ENCODE data around the gene TM2D3.

The TM2D3 gene

DNA sequence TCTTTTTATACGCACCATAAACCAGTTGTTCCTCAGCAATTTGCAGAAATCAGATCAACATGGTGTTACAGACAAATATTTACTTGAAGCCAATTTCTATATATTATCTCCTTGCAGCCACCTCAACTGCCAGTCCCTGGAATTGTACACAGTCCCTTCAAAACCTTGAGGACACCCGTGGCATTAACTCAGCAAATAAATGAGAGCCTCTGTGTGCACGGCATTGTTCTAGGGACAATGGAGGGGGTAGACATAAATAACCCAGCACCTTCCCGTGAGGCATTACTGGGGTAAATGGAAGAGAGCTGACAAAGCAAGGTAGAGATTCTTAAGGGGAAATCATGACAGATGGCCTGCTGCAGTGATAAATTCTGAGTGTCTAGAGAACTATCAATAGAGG, 12.5 kb downstream of the TM2D3 start:
- Histone ChIP-seq H4K8ac (ENCODE audit: low read depth, low read length) (no peak overlapping the region), H3K18ac (ENCODE audit: low read length) (no peak overlapping the region), H3K36me3 (ENCODE audit: control insufficient read depth, insufficient read depth, low read length) (no peaks in the 10 kb centered on the region), H3K56ac (ENCODE audit: low read length) (no peak overlapping the region), H2BK15ac (replicated peaks; ENCODE audit: low read depth) (no peak overlapping the region), H3K4me3 (ENCODE audit: low read length) (no peak overlapping the region), H3K27ac (ENCODE audit: low read depth, low read length) (no peak overlapping the region), H3K79me1 (ENCODE audit: low read length) (peaks cover 2% of the 10 kb centered on the region), H3K27me3 (ENCODE audit: insufficient read depth, low read length, poor library complexity) (no peaks in the 10 kb centered on the region), H2AK5ac (ENCODE audit: low read length) (no peak overlapping the region), H3K23ac (ENCODE audit: low read length) (no peak overlapping the region), H3K79me2 (ENCODE audit: control insufficient read depth, insufficient read depth, low read length) (no peaks in the 10 kb centered on the region), H4K5ac (ENCODE audit: low read length) (no peak overlapping the region), H2BK5ac (ENCODE audit: low read length) (no peak overlapping the region), H2BK120ac (ENCODE audit: low read depth, low read length) (no peak overlapping the region), H3K4me1 (ENCODE audit: control insufficient read depth, low read depth, low read length) (no peaks in the 10 kb centered on the region), H3K4ac (ENCODE audit: low read depth, low read length) (no peak overlapping the region), H3K4me2 (ENCODE audit: low read length) (no peak overlapping the region), H3K9ac (ENCODE audit: low read length) (no peak overlapping the region)
- WGBS (ENCODE audit: extremely low coverage, insufficient coverage, low lambda C conversion rate), result no CpG with 5 or more reads among the region's 4 CpGs
- no peak for DNase-seq

DNA sequence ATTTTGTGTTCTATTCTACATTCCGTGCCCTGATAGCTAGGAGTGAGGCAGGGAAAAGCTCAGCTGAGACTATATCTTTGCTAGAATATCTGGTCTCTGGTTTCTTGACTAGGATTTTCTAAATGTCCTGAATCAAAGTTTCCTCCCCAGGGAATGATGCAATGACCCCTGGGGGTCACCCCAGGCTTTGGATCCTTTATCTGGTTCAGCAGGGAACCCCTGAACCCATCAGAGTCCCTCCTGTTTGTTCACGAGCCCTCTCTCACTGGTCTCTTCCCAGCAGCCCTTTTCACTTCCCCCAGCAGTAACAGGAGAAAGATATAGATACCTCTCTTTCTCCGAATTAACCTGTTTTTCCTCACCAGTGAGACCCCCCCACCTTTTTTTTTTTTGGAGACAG, 14.3 kb downstream of the TM2D3 start:
- H3K27me3 ChIP-seq (ENCODE audit: insufficient read depth, low read length, poor library complexity), result no peaks in the 10 kb centered on the region
- no peak overlapping the region for H3K9ac ChIP-seq (ENCODE audit: low read length)
- H3K56ac ChIP-seq (ENCODE audit: low read length), result no peak overlapping the region
- H2BK120ac ChIP-seq (ENCODE audit: low read depth, low read length), result no peak overlapping the region
- no peak overlapping the region for H3K4me2 ChIP-seq (ENCODE audit: low read length)
- H3K23ac ChIP-seq (ENCODE audit: low read length), result no peak overlapping the region
- H3K4me3 ChIP-seq (ENCODE audit: low read length), result no peak overlapping the region
- H3K18ac ChIP-seq (ENCODE audit: low read length), result no peak overlapping the region
- H2AK5ac ChIP-seq (ENCODE audit: low read length), result no peak overlapping the region
- H4K8ac ChIP-seq (ENCODE audit: low read depth, low read length), result peak overlapping the region; percentile 65
- no peak for DNase-seq
- no peaks in the 10 kb centered on the region for H3K79me2 ChIP-seq (ENCODE audit: control insufficient read depth, insufficient read depth, low read length)
- no peak overlapping the region for H3K27ac ChIP-seq (ENCODE audit: low read depth, low read length)
- H2BK15ac ChIP-seq (replicated peaks; ENCODE audit: low read depth), result no peak overlapping the region
- H3K79me1 ChIP-seq (ENCODE audit: low read length), result peaks cover 2% of the 10 kb centered on the region
- H3K36me3 ChIP-seq (ENCODE audit: control insufficient read depth, insufficient read depth, low read length), result no peaks in the 10 kb centered on the region
- no peaks in the 10 kb centered on the region for H3K4me1 ChIP-seq (ENCODE audit: control insufficient read depth, low read depth, low read length)
- no peak overlapping the region for H4K5ac ChIP-seq (ENCODE audit: low read length)
- H3K4ac ChIP-seq (ENCODE audit: low read depth, low read length), result no peak overlapping the region
- WGBS (ENCODE audit: extremely low coverage, insufficient coverage, low lambda C conversion rate), result no CpG with 5 or more reads among the region's 3 CpGs
- H2BK5ac ChIP-seq (ENCODE audit: low read length), result no peak overlapping the region

DNA sequence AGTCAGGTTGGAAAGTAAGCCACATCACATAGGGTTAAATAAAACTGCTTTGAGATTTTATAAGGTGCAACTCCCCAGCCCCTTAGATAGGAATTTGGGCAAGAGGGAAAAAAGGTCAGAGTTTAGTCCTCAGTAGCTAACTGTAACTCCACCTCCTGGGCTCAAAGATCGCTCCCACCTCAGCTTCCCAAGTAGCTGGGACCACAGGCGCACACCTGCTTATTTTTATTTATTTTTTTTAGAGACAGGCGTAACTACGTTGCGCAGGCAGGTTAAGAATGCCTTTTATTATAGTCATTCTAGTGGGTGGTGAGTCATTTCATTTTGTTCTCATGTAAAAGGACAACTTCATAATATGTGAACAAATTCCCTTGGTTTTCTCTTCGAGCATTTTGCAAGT, 14.7 kb downstream of the TM2D3 start:
- no peak for DNase-seq
- no peaks in the 10 kb centered on the region for H3K36me3 ChIP-seq (ENCODE audit: control insufficient read depth, insufficient read depth, low read length)
- no CpG with 5 or more reads among the region's 6 CpGs for WGBS (ENCODE audit: extremely low coverage, insufficient coverage, low lambda C conversion rate)
- peaks cover 2% of the 10 kb centered on the region for H3K79me1 ChIP-seq (ENCODE audit: low read length)
- H3K18ac ChIP-seq (ENCODE audit: low read length), result no peak overlapping the region
- H3K27ac ChIP-seq (ENCODE audit: low read depth, low read length), result no peak overlapping the region
- H3K79me2 ChIP-seq (ENCODE audit: control insufficient read depth, insufficient read depth, low read length), result no peaks in the 10 kb centered on the region
- no peaks in the 10 kb centered on the region for H3K4me1 ChIP-seq (ENCODE audit: control insufficient read depth, low read depth, low read length)
- no peak overlapping the region for H4K8ac ChIP-seq (ENCODE audit: low read depth, low read length)
- no peak overlapping the region for H3K4ac ChIP-seq (ENCODE audit: low read depth, low read length)
- H3K4me3 ChIP-seq (ENCODE audit: low read length), result no peak overlapping the region
- no peak overlapping the region for H3K23ac ChIP-seq (ENCODE audit: low read length)
- H4K5ac ChIP-seq (ENCODE audit: low read length), result no peak overlapping the region
- no peak overlapping the region for H2BK120ac ChIP-seq (ENCODE audit: low read depth, low read length)
- H2BK5ac ChIP-seq (ENCODE audit: low read length), result no peak overlapping the region
- H3K9ac ChIP-seq (ENCODE audit: low read length), result no peak overlapping the region
- H3K4me2 ChIP-seq (ENCODE audit: low read length), result no peak overlapping the region
- no peak overlapping the region for H2BK15ac ChIP-seq (replicated peaks; ENCODE audit: low read depth)
- no peak overlapping the region for H2AK5ac ChIP-seq (ENCODE audit: low read length)
- H3K27me3 ChIP-seq (ENCODE audit: insufficient read depth, low read length, poor library complexity), result no peaks in the 10 kb centered on the region
- no peak overlapping the region for H3K56ac ChIP-seq (ENCODE audit: low read length)

DNA sequence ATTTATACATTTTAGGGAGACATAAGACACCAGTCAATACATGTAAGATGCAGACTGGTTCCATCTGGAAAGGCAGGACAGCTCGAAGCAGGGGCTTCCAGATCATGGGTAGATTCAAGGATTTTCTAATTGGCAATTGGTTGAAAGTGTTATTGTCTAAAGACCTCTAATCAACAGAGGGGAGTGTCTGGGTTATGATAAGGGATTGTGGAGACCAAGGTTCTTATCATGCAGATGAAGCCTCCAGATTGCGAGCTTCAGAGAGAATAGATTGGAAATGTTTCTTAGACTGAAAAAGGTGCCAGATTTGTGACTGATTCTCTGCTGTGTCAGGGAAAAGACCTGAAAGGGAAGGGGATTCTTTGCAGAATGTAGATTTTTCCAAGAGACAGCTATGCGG, 15.1 kb downstream of the TM2D3 start:
- H3K9ac ChIP-seq (ENCODE audit: low read length), result no peak overlapping the region
- H3K36me3 ChIP-seq (ENCODE audit: control insufficient read depth, insufficient read depth, low read length), result no peaks in the 10 kb centered on the region
- H3K4me1 ChIP-seq (ENCODE audit: control insufficient read depth, low read depth, low read length), result no peaks in the 10 kb centered on the region
- H3K27ac ChIP-seq (ENCODE audit: low read depth, low read length), result no peak overlapping the region
- H3K18ac ChIP-seq (ENCODE audit: low read length), result no peak overlapping the region
- no peak overlapping the region for H2BK15ac ChIP-seq (replicated peaks; ENCODE audit: low read depth)
- no peak overlapping the region for H3K56ac ChIP-seq (ENCODE audit: low read length)
- no peak overlapping the region for H3K23ac ChIP-seq (ENCODE audit: low read length)
- H3K27me3 ChIP-seq (ENCODE audit: insufficient read depth, low read length, poor library complexity), result no peaks in the 10 kb centered on the region
- H3K79me1 ChIP-seq (ENCODE audit: low read length), result peaks cover 2% of the 10 kb centered on the region
- no peak overlapping the region for H2AK5ac ChIP-seq (ENCODE audit: low read length)
- no CpG with 5 or more reads among the region's 3 CpGs for WGBS (ENCODE audit: extremely low coverage, insufficient coverage, low lambda C conversion rate)
- no peak overlapping the region for H3K4me2 ChIP-seq (ENCODE audit: low read length)
- H4K8ac ChIP-seq (ENCODE audit: low read depth, low read length), result no peak overlapping the region
- no peak overlapping the region for H3K4ac ChIP-seq (ENCODE audit: low read depth, low read length)
- no peaks in the 10 kb centered on the region for H3K79me2 ChIP-seq (ENCODE audit: control insufficient read depth, insufficient read depth, low read length)
- no peak overlapping the region for H4K5ac ChIP-seq (ENCODE audit: low read length)
- peak; percentile 76 for DNase-seq
- no peak overlapping the region for H2BK5ac ChIP-seq (ENCODE audit: low read length)
- no peak overlapping the region for H2BK120ac ChIP-seq (ENCODE audit: low read depth, low read length)
- H3K4me3 ChIP-seq (ENCODE audit: low read length), result no peak overlapping the region

DNA sequence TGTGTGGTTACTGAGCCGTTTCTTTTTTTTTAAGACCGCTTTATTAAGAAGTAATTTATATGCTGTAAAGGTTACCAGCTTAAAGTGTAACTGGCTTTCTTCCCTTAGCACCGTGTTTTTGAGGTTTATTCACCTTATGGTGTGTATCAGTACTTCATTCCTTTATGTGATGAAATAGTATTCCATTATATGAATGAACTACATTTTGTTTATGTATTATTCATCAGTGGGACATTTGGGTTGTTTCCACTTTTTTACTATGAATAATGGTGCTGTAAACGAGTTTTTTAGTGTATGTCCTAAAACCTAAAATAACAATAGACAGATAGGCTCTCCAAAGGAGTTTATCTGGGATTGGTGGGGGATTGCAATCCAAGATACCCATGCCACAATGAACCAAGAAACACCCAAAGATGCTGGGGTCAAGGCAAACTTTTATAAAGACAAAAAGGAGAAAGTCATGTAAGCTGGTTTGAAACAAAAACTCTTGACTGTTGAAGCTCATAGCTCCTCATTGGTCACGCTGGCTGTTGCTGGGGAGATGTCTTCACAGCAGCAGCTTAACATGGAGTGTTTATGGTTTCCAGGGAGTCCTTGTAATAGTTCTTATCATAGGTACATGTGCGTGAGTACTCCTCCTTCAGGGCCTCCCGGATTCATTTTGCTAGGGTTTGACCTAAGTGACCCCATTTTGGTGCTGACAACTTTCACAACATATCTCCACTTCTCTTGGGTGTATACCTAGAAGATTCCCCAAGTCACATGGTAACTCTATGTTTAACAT, 16.0 kb downstream of the TM2D3 start:
- Histone ChIP-seq H3K4me2 (ENCODE audit: low read length) (no peak overlapping the region), H3K9ac (ENCODE audit: low read length) (no peak overlapping the region), H4K5ac (ENCODE audit: low read length) (no peak overlapping the region), H4K8ac (ENCODE audit: low read depth, low read length) (no peak overlapping the region), H2BK120ac (ENCODE audit: low read depth, low read length) (no peak overlapping the region), H3K27ac (ENCODE audit: low read depth, low read length) (no peak overlapping the region), H3K4me1 (ENCODE audit: control insufficient read depth, low read depth, low read length) (no peaks in the 10 kb centered on the region), H3K23ac (ENCODE audit: low read length) (no peak overlapping the region), H2BK15ac (replicated peaks; ENCODE audit: low read depth) (no peak overlapping the region), H3K79me2 (ENCODE audit: control insufficient read depth, insufficient read depth, low read length) (no peaks in the 10 kb centered on the region), H3K79me1 (ENCODE audit: low read length) (peaks cover 2% of the 10 kb centered on the region), H2AK5ac (ENCODE audit: low read length) (no peak overlapping the region), H3K56ac (ENCODE audit: low read length) (no peak overlapping the region), H3K4ac (ENCODE audit: low read depth, low read length) (no peak overlapping the region), H2BK5ac (ENCODE audit: low read length) (no peak overlapping the region), H3K4me3 (ENCODE audit: low read length) (no peak overlapping the region), H3K36me3 (ENCODE audit: control insufficient read depth, insufficient read depth, low read length) (no peaks in the 10 kb centered on the region), H3K27me3 (ENCODE audit: insufficient read depth, low read length, poor library complexity) (no peaks in the 10 kb centered on the region), H3K18ac (ENCODE audit: low read length) (no peak overlapping the region)
- DNase-seq, result peak; percentile 16
- WGBS (ENCODE audit: extremely low coverage, insufficient coverage, low lambda C conversion rate), result no CpG with 5 or more reads among the region's 7 CpGs

DNA sequence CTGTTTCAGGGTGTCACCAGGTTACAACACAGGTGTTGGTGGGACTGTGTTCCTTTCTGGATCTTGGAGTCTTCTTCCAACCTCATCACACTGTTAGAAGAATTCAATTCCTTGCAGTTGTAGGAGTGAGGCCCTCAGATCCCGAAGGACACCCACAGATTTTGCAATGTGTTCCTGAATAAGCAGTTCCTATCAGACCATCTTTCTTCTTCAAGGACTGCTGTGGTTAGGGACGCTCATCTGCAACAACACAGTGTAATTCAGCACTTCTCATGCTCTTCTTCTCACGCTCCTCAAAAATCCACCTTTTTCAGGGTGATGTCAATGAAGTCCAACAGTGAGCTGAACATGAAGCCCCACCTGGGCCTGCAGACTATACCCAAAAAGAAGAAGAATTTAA, 18.8 kb downstream of the TM2D3 start:
- no peak overlapping the region for H3K4ac ChIP-seq (ENCODE audit: low read depth, low read length)
- H3K23ac ChIP-seq (ENCODE audit: low read length), result no peak overlapping the region
- no peak overlapping the region for H3K18ac ChIP-seq (ENCODE audit: low read length)
- H2AK5ac ChIP-seq (ENCODE audit: low read length), result no peak overlapping the region
- no peak overlapping the region for H3K56ac ChIP-seq (ENCODE audit: low read length)
- H2BK5ac ChIP-seq (ENCODE audit: low read length), result no peak overlapping the region
- no peak overlapping the region for H3K27ac ChIP-seq (ENCODE audit: low read depth, low read length)
- H2BK15ac ChIP-seq (replicated peaks; ENCODE audit: low read depth), result no peak overlapping the region
- no peaks in the 10 kb centered on the region for H3K36me3 ChIP-seq (ENCODE audit: control insufficient read depth, insufficient read depth, low read length)
- H4K5ac ChIP-seq (ENCODE audit: low read length), result no peak overlapping the region
- no peaks in the 10 kb centered on the region for H3K79me2 ChIP-seq (ENCODE audit: control insufficient read depth, insufficient read depth, low read length)
- no peak overlapping the region for H3K4me3 ChIP-seq (ENCODE audit: low read length)
- no peaks in the 10 kb centered on the region for H3K4me1 ChIP-seq (ENCODE audit: control insufficient read depth, low read depth, low read length)
- H3K27me3 ChIP-seq (ENCODE audit: insufficient read depth, low read length, poor library complexity), result no peaks in the 10 kb centered on the region
- no peak overlapping the region for H4K8ac ChIP-seq (ENCODE audit: low read depth, low read length)
- no peaks in the 10 kb centered on the region for H3K79me1 ChIP-seq (ENCODE audit: low read length)
- no peak for DNase-seq
- no peak overlapping the region for H2BK120ac ChIP-seq (ENCODE audit: low read depth, low read length)
- no CpG with 5 or more reads among the region's 3 CpGs for WGBS (ENCODE audit: extremely low coverage, insufficient coverage, low lambda C conversion rate)
- H3K4me2 ChIP-seq (ENCODE audit: low read length), result no peak overlapping the region
- no peak overlapping the region for H3K9ac ChIP-seq (ENCODE audit: low read length)
